H1 (cell line): ENCODE data around the gene SPATA19. TPM values are rescaled to one million over a fixed set of nuclear protein-coding genes. Genes with fewer than 3 reads are reported as not detected.
A peak's percentile ranks its signal among the peaks of the same experiment; 100 is the strongest.

ENCODE experiments used
- CTCF ChIA-PET: fragments of 300-600 bp; sonication (Branson Sonifier 250); formaldehyde crosslinking; loops from one replicate; lab custom pipeline; 2021; ENCODE audit not compliant: partially characterized antibody; lab: Charles Lee
- POLR2A ChIA-PET: fragments of 300-600 bp; sonication (Branson Sonifier 250); formaldehyde crosslinking; loops from one replicate; lab custom pipeline; 2021; ENCODE audit warnings: inconsistent platforms; ENCODE audit not compliant: partially characterized antibody; lab: Charles Lee
- DNase-seq, 2 experiments: peaks; one replicate each; pipeline versions ENCODE4 v3.0.0 to v3.0.0-alpha.2; 2010 to 2022; ENCODE audit warnings: low spot score in 2 of 2, low read depth in 1 of 2, mixed read lengths in 1 of 2
- FAIRE-seq: peaks from 2 replicates; lab custom pipeline; 2011; peaks lifted over from hg19 to GRCh38; lab: Jason Lieb, UNC
- H2AFZ ChIP-seq: 2 replicates; pipeline ENCODE4 v1.8.1; 2012; ENCODE audit warnings: low read length, inconsistent platforms
- H2AK5ac ChIP-seq: 2 replicates; pipeline ENCODE4 v1.6.1; 2013; ENCODE audit warnings: low read depth, low read length
- H2BK120ac ChIP-seq: replicated peaks from 2 replicates; pipeline ENCODE3; 2013; ENCODE audit warnings: low read depth, low read length, inconsistent platforms
- H2BK12ac ChIP-seq: 2 replicates; pipeline ENCODE4 v1.6.1; 2013; ENCODE audit warnings: low read depth, low read length
- H2BK15ac ChIP-seq: 2 replicates; pipeline ENCODE4 v1.6.1; 2013; ENCODE audit warnings: low read length
- H2BK20ac ChIP-seq: 2 replicates; pipeline ENCODE4 v1.6.1; 2013; ENCODE audit warnings: low read length
- H2BK5ac ChIP-seq: 2 replicates; pipeline ENCODE4 v1.6.1; 2013; ENCODE audit warnings: low read depth, low read length
- H3K14ac ChIP-seq: 2 replicates; pipeline ENCODE4 v1.6.1; 2013; ENCODE audit warnings: inconsistent platforms; ENCODE audit not compliant: insufficient read length
- H3K18ac ChIP-seq: 2 replicates; pipeline ENCODE4 v1.6.1; 2013; ENCODE audit warnings: low read length; ENCODE audit errors: extremely low read depth
- H3K23ac ChIP-seq: 2 replicates; pipeline ENCODE4 v1.6.1; 2013; ENCODE audit warnings: inconsistent platforms; ENCODE audit not compliant: insufficient read length
- H3K23me2 ChIP-seq: 2 replicates; pipeline ENCODE4 v1.6.1; 2013; ENCODE audit warnings: low read depth, low read length
- H3K27ac ChIP-seq: 2 replicates; pipeline ENCODE4 v1.6.1; 2011; ENCODE audit warnings: low read depth, low read length, inconsistent platforms
- H3K27me3 ChIP-seq, 4 experiments: replicated peaks in 1 of 4; 1 replicate in 1 of 4; 2 replicates in 3 of 4; pipeline versions ENCODE4 v1.6.1 to v1.8.1; 2011 to 2013; ENCODE audit warnings: low read length in 3 of 4, mild to moderate bottlenecking in 3 of 4, inconsistent platforms in 2 of 4, mixed read lengths in 2 of 4, moderate library complexity in 1 of 4; ENCODE audit not compliant: control insufficient read depth in 3 of 4, insufficient read depth in 3 of 4; ENCODE audit errors: extremely low read depth in 1 of 4
- H3K36me3 ChIP-seq, 4 experiments: 2 replicates each; pipeline versions ENCODE4 v1.6.1 to v1.8.1; 2011 to 2013; ENCODE audit warnings: mild to moderate bottlenecking in 4 of 4, low read length in 3 of 4, moderate library complexity in 2 of 4, control low read depth in 1 of 4, inconsistent platforms in 1 of 4; ENCODE audit not compliant: insufficient read depth in 4 of 4, control insufficient read depth in 2 of 4
- H3K4ac ChIP-seq: replicated peaks from 2 replicates; pipeline ENCODE3; 2013; ENCODE audit warnings: low read length, low read depth, mixed read lengths, inconsistent platforms; ENCODE audit not compliant: insufficient read length
- H3K4me1 ChIP-seq, 4 experiments: replicated peaks in 1 of 4; 1 replicate in 1 of 4; 2 replicates in 3 of 4; pipeline versions ENCODE4 v1.6.1 to v1.8.1; 2011 to 2013; ENCODE audit warnings: low read length in 3 of 4, inconsistent platforms in 2 of 4, mixed read lengths in 1 of 4; ENCODE audit not compliant: insufficient read depth in 4 of 4, control insufficient read depth in 3 of 4
- H3K4me2 ChIP-seq, 2 experiments: 2 replicates each; pipeline versions ENCODE4 v1.6.1 to v1.8.1; 2011 to 2013; ENCODE audit warnings: low read depth in 2 of 2, low read length in 2 of 2, control low read depth in 1 of 2, inconsistent platforms in 1 of 2, mild to moderate bottlenecking in 1 of 2; ENCODE audit not compliant: insufficient read depth in 1 of 2
- H3K4me3 ChIP-seq, 4 experiments: fragments of 200-600, 300-600 bp in 1 of 4; sonication (generic), shearing (Covaris generic), sonication (Bioruptor Twin) in 1 of 4; 2 replicates each; pipeline versions ENCODE4 v1.5.1 to v1.8.1; 2011 to 2016; ENCODE audit warnings: low read length in 4 of 4, low read depth in 3 of 4, control low read depth in 2 of 4, inconsistent platforms in 2 of 4, mild to moderate bottlenecking in 2 of 4, mixed read lengths in 1 of 4, moderate library complexity in 1 of 4; ENCODE audit not compliant: insufficient read depth in 2 of 4; ENCODE audit errors: extremely low read depth in 1 of 4
- H3K56ac ChIP-seq: replicated peaks from 2 replicates; pipeline ENCODE3; 2013; ENCODE audit warnings: low read depth, mild to moderate bottlenecking, mixed read lengths, low read length, inconsistent platforms; ENCODE audit not compliant: insufficient read length
- H3K79me1 ChIP-seq: 2 replicates; pipeline ENCODE4 v1.6.1; 2013; ENCODE audit warnings: low read depth, low read length, control low read depth
- H3K79me2 ChIP-seq, 2 experiments: 2 replicates each; pipeline versions ENCODE4 v1.6.1 to v1.8.1; 2012 to 2013; ENCODE audit warnings: low read length in 2 of 2, mild to moderate bottlenecking in 2 of 2, inconsistent platforms in 1 of 2; ENCODE audit not compliant: insufficient read depth in 2 of 2, control insufficient read depth in 1 of 2
- H3K9ac ChIP-seq, 4 experiments: replicated peaks in 1 of 4; 1 replicate in 1 of 4; 2 replicates in 3 of 4; pipeline versions ENCODE4 v1.6.1 to v1.8.1; 2011 to 2013; ENCODE audit warnings: low read depth in 3 of 4, low read length in 3 of 4, control low read depth in 2 of 4, mild to moderate bottlenecking in 2 of 4, moderate library complexity in 2 of 4, inconsistent platforms in 1 of 4; ENCODE audit errors: extremely low read depth in 1 of 4
- H3K9me3 ChIP-seq, 2 experiments: 2 replicates each; pipeline versions ENCODE4 v1.6.1 to v1.8.1; 2012 to 2013; ENCODE audit warnings: mild to moderate bottlenecking in 2 of 2, moderate library complexity in 2 of 2, control low read depth in 1 of 2, inconsistent platforms in 1 of 2, low read depth in 1 of 2, low read length in 1 of 2, mixed read lengths in 1 of 2; ENCODE audit not compliant: insufficient read depth in 2 of 2
- H4K20me1 ChIP-seq, 2 experiments: replicated peaks in 1 of 2; 2 replicates each; pipeline versions ENCODE3 to v1.8.1; 2011 to 2013; ENCODE audit warnings: inconsistent platforms in 2 of 2, low read length in 2 of 2, mild to moderate bottlenecking in 1 of 2; ENCODE audit not compliant: insufficient read depth in 2 of 2, control insufficient read depth in 1 of 2
- H4K5ac ChIP-seq: 2 replicates; pipeline ENCODE4 v1.6.1; 2013; ENCODE audit warnings: low read length, low read depth, mixed read lengths, inconsistent platforms; ENCODE audit not compliant: insufficient read length
- H4K8ac ChIP-seq: 2 replicates; pipeline ENCODE4 v1.8.0; 2013; ENCODE audit warnings: mild to moderate bottlenecking, moderate library complexity, low read length, inconsistent platforms; ENCODE audit not compliant: insufficient read depth; ENCODE audit errors: extremely low read depth
- H4K91ac ChIP-seq: replicated peaks from 2 replicates; pipeline ENCODE3; 2013; ENCODE audit warnings: low read length, mixed read lengths, inconsistent platforms; ENCODE audit not compliant: insufficient read length
- CHD2 ChIP-seq: IDR thresholded peaks from 2 replicates; pipeline ENCODE4 v1.6.1; 2012; ENCODE audit warnings: low read length, improper control_type of control experiment
- EGR1 ChIP-seq: IDR thresholded peaks from 2 replicates; pipeline ENCODE4 v1.6.1; 2011; ENCODE audit warnings: low read depth, low read length, borderline replicate concordance
- GTF2F1 ChIP-seq: IDR thresholded peaks from 2 replicates; pipeline ENCODE4 v1.6.1; 2012; ENCODE audit warnings: low read depth, low read length, improper control_type of control experiment, borderline replicate concordance
- KDM5A ChIP-seq: fragments of 200-600 bp; IDR thresholded peaks from 2 replicates; pipeline ENCODE4 v1.7.1; 2012; ENCODE audit warnings: mild to moderate bottlenecking, low read length, inconsistent platforms, mixed read lengths
- RNF2 ChIP-seq: fragments of 200-900, 300-1000 bp; sonication (generic); IDR thresholded peaks from 2 replicates; pipeline ENCODE4 v1.7.1; 2016; ENCODE audit warnings: borderline replicate concordance, low read depth, mild to moderate bottlenecking, antibody characterized with exemption, low read length; ENCODE audit not compliant: poor library complexity, severe bottlenecking; ENCODE audit errors: missing control alignments
- TEAD4 ChIP-seq: IDR thresholded peaks from 2 replicates; pipeline ENCODE4 v1.6.1; 2012; ENCODE audit warnings: low read depth, low read length, inconsistent platforms, mixed read lengths
- WGBS, 2 experiments: shearing (Covaris generic) in 1 of 2; methylation state at CpG; one replicate each; pipeline versions ENCODE4 v1.1.6 to v1.1.7; 2013 to 2015; ENCODE audit warnings: low lambda C conversion rate in 2 of 2, mixed read lengths in 2 of 2, inconsistent platforms in 1 of 2, low coverage in 1 of 2, missing lambda C conversion rate in 1 of 2; ENCODE audit not compliant: insufficient replicate concordance in 2 of 2, insufficient coverage in 1 of 2, insufficient read length in 1 of 2; ENCODE audit errors: extremely low coverage in 1 of 2, missing lambda C conversion rate in 1 of 2; 5-methylcytosine and 5-hydroxymethylcytosine counted together
- polyA plus RNA-seq, 7 experiments: library from polyadenylated mRNA; depleted of rRNA in 3 of 7; stranded (reverse) in 5 of 7; unstranded in 2 of 7; fragments of >200 nt in 5 of 7; fragments of 200-250 nt in 2 of 7; gene quantifications; 1 replicate in 5 of 7; 2 replicates in 1 of 7; 4 replicates in 1 of 7; pipeline versions ENCODE4 v1.2.1 to v1.2.3, GENCODE V29; 2011 to 2013; ENCODE audit warnings: missing spikeins in 2 of 7, mixed read lengths in 2 of 7
- total RNA-seq: library from RNA; stranded (reverse); fragmentation: NEBNext Ultra II Directional; extraction: Animal tissue kit (Norgen Biotek cat#: 25700); gene quantifications from 2 replicates; pipeline ENCODE4 v1.2.1, GENCODE V29; 2021
- TF ChIP-seq, protein P1 (sequence below): IDR thresholded peaks from 2 replicates; pipeline ENCODE4 v1.6.1; 2011; ENCODE audit warnings: low read depth, mild to moderate bottlenecking, low read length; ENCODE audit not compliant: insufficient read depth

SPATA19 gene
- total and polyA plus RNA-seq, 2 of the 8 experiments (the other 6 are each of a cell fraction or from before 2014, with no cell fraction given), result not detected

DNA sequence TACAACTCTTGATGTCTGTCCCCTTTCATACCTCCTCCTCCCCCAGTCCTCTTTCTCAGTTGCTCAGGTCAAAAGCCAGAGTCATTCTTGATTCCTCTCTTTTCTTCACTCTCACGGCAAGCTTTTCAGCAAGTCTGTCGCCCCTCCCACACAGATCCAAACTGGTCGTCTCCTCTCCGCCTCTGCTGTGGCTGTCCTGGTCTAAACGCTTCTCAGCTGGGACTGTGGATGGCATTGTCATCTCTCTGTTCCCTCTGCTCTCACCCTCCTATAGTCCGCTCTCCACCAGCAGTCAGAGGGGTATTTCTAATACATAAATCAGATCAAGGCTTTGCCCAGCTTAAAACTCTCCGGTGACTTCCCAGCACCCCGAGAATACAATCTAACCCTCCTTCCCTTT, 46.8 kb upstream of the SPATA19 start:
- Histone ChIP-seq H3K4me3 (no peak overlapping the region), H3K9ac (no peak overlapping the region), H2AFZ (no peak overlapping the region), H2BK5ac (no peak overlapping the region), H2BK15ac (0 out of 2 replicates have a peak overlapping the region, but pooled peaks have one; percentile 61), H3K36me3 (0 out of 8 replicates have a peak, but pooled peaks cover 0 to 2% (median 0%) of the 10 kb centered on the region in 4 experiments), H2BK12ac (no peak overlapping the region), H4K5ac (no peak overlapping the region), H3K14ac (no peak overlapping the region), H4K8ac (no peak overlapping the region), H3K56ac (no peak overlapping the region), H3K23ac (no peak overlapping the region), H2BK20ac (no peak overlapping the region), H3K4me1 (peaks cover 4 to 11% (median 7%) of the 10 kb centered on the region in 4 experiments; a peak in 6 of 7 replicates), H2AK5ac (no peak overlapping the region), H3K4ac (no peak overlapping the region), H3K4me2 (no peak overlapping the region), H4K20me1 (no peaks in the 10 kb centered on the region), H3K79me1 (no peaks in the 10 kb centered on the region), H3K27me3 (no peaks in the 10 kb centered on the region; a peak in 2 of 7 replicates), H2BK120ac (no peak overlapping the region), H3K27ac (no peak overlapping the region), H3K9me3 (no peaks in the 10 kb centered on the region), H3K18ac (no peak overlapping the region), H4K91ac (no peak overlapping the region), H3K79me2 (no peaks in the 10 kb centered on the region), H3K23me2 (0 out of 2 replicates have a peak, but pooled peaks cover 2% of the 10 kb centered on the region)
- no peak for TF ChIP-seq EGR1
- no peak for TF ChIP-seq TEAD4
- no peak for TF ChIP-seq GTF2F1
- TF ChIP-seq RNF2, result no peak
- TF ChIP-seq, protein P1, sequence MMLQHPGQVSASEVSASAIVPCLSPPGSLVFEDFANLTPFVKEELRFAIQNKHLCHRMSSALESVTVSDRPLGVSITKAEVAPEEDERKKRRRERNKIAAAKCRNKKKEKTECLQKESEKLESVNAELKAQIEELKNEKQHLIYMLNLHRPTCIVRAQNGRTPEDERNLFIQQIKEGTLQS, result no peak
- TF ChIP-seq CHD2, result no peak
- TF ChIP-seq KDM5A, result no peak
- CTCF ChIA-PET, result interaction anchor here (2.5 kb wide), 1 partner anchor 36 kb away, joined by 8 read pairs; no protein-coding TSS in a partner anchor
- no peak for DNase-seq
- FAIRE-seq, result no peak
- 84% methylated on average over 8 of the region's 8 CpGs; no CpG with 5 or more reads in 1 of the 2 experiments for whole genome bisulfite sequencing, 2 experiments
- POLR2A ChIA-PET, result no interaction called here
